ENCODE data around the gene MIB2. TPM values are rescaled to one million over a fixed set of nuclear protein-coding genes. Genes with fewer than 3 reads are reported as not detected.

MIB2 gene
- total RNA-seq, 4 donors from 2014 or later: 117 to 216 (median 138) TPM

- WGBS, 2 donors: 83 to 88% methylated on average over 4 to 15 of the region's 15 CpGs
- no peak overlapping the region for H3K4me3 ChIP-seq (ENCODE audit: low read depth, poor library complexity, severe bottlenecking)
- TF ChIP-seq POLR2A (IDR thresholded peaks at IDR 0.05) (no peak), CTCF (IDR thresholded peaks at IDR 0.05) (no peak)
- no peak for DNase-seq (ENCODE audit: low spot score in 2 of 2)
- intact Hi-C loops (cut with DNase I; ENCODE audit: low total_unique reads): no loop called here
Measured at GRCh38 chr1:1604374-1605033, 10.8 kb upstream of the MIB2 start.

- no peak overlapping the region for H3K4me3 ChIP-seq (ENCODE audit: low read depth, poor library complexity, severe bottlenecking)
- no peak for DNase-seq (ENCODE audit: low spot score in 2 of 2)
- TF ChIP-seq CTCF (IDR thresholded peaks at IDR 0.05): no peak
- no peak for TF ChIP-seq POLR2A (IDR thresholded peaks at IDR 0.05)
- intact Hi-C loops (cut with DNase I; ENCODE audit: low total_unique reads): no loop called here
- 68 to 78% methylated on average over 14 of the region's 14 CpGs for WGBS, 2 donors
Measured at GRCh38 chr1:1605034-1605591, 10.2 kb upstream of the MIB2 start.

GRCh38 chr1:1605724-1606123 lies 9.6 kb upstream of the MIB2 start:
- TF ChIP-seq POLR2A (IDR thresholded peaks at IDR 0.05) (no peak), CTCF (IDR thresholded peaks at IDR 0.05) (no peak)
- no peak for DNase-seq (ENCODE audit: low spot score in 2 of 2)
- no peak overlapping the region for H3K4me3 ChIP-seq (ENCODE audit: low read depth, poor library complexity, severe bottlenecking)
- intact Hi-C loops (cut with DNase I; ENCODE audit: low total_unique reads): no loop called here
- 82 to 93% methylated on average over 16 of the region's 17 CpGs for WGBS, 2 donors

DNA sequence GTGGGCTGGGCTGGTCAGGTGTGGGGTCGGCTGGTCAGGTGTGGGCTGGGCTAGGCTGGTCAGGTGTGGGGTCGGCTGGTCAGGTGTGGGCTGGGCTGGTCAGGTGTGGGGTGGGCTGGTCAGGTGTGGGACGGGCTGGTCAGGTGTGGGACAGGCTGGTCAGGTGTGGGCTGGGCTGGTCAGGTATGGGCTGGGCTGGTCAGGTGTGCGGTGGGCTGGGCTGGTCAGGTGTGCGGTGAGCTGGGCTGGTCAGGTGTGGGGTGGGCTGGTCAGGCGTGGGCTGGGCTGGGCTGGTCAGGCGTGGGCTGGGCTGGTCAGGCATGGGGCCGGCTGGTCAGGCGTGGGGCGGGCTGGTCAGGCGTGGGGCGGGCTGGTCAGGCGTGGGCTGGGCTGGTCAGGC lies 9.1 kb upstream of the MIB2 start:
- intact Hi-C loops (cut with DNase I; ENCODE audit: low total_unique reads): no loop called here
- no peak for TF ChIP-seq POLR2A (IDR thresholded peaks at IDR 0.05)
- no peak for TF ChIP-seq CTCF (IDR thresholded peaks at IDR 0.05)
- no peak for DNase-seq (ENCODE audit: low spot score in 2 of 2)
- WGBS, 2 donors: 86 to 92% methylated on average over 12 of the region's 13 CpGs
- no peak overlapping the region for H3K4me3 ChIP-seq (ENCODE audit: low read depth, poor library complexity, severe bottlenecking)

DNA sequence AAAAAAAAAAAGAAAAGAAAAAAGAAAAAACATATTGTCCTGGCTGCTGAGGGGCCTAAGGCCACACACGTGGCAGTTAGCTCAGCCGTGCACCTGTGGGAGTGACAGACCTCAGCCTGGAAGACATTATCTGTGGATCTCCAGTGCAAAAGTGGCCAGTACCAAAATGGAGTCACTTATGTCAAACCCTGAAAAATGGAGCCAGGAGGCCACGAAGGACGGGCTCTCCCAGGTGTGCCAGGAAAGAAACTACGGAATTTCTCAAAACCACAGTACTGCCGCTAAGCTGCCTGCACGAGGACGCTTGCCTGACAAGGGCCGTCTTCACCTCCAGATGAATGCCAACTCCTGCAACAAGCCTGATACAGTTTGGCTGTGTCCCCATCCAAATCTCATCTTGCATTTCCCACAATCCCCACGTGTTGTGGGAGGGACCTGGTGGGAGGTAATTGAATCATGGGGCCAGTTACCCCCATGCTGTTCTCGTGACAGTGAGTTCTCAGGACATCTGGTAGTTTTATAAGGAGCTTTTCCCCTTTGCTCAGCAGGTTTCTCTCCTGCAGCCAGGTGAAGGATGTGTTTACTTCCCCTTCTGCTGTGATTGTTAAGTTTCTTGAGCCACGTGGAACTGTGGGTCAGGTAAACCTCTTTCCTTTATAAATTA lies 5.3 kb upstream of the MIB2 start:
- WGBS, 2 donors: 53 to 71% methylated on average over 12 of the region's 12 CpGs
- no peak for DNase-seq (ENCODE audit: low spot score in 2 of 2)
- TF ChIP-seq POLR2A (IDR thresholded peaks at IDR 0.05) (no peak), CTCF (IDR thresholded peaks at IDR 0.05) (no peak)
- H3K4me3 ChIP-seq (ENCODE audit: low read depth, poor library complexity, severe bottlenecking): no peak overlapping the region
- intact Hi-C loops (cut with DNase I; ENCODE audit: low total_unique reads): no loop called here

All from lower leg skin (tissue), 4 donors.